ENCODE data around the gene TMEM41B.
"Not testable (repeated sequence)": the region's sequence is repeated elsewhere in the genome, so short reads cannot be mapped to it uniquely, and the experiment has no call there.

Gene TMEM41B

DNA sequence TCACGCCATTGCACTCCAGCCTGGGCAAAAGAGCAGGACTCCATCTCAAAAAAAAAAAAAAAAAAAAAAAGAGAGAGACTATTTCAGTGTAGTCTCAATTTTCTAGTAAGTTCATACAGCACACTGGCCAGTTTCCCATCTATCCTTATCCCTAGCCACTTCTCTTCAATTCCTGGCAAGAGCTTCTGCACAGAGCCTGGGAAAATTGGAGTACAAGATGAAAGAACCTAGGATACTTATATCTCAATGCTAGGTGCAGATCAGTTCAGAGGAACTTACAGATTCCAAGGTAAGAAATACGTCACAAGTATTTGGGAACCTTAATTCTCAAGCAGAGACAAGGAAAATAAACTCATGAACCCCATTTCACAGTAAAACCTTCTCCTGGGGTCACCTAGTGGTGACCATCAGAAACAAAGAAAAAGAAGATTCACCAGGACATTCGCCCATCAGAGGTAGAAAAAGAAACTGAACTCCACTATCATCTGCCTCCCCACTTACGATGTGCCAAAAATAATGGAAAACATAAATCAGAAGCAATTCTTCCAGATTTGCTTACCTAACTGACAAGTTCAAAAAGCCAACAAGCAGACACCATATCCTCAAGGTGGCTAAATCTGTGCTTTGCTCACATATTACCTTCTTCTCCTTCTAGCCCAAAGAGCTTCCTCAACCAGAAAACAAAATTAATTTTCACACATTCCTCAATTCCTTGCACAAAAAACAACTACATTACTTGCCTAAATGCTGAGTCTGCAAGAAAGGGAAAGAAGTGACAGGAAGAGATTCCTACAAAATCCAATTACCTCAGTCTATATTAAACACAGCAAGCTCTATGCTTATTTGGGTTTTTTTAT is 54.2 kb downstream of the TMEM41B start:
- no peak for DNase-seq (ENCODE audit: low read depth)

DNA sequence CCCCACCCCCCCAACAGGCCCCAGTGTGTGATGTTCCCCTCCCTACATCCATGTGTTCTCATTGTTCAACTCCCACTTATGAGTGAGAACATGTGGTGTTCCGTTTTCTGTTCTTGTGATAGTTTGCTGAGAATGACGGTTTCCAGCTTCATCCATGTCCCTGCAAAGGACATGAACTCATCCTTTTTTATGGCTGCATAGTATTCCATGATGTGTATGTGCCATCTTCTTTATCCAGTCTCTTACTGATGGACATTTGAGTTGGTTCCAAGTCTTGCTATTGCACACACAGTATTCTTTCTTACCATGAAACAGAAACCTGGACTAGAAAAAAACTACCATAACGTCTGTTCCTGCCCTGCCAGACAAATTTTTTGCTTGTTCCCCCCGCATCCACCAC is 56.1 kb downstream of the TMEM41B start:
- not testable (repeated sequence) for DNase-seq (ENCODE audit: low read depth)

DNA sequence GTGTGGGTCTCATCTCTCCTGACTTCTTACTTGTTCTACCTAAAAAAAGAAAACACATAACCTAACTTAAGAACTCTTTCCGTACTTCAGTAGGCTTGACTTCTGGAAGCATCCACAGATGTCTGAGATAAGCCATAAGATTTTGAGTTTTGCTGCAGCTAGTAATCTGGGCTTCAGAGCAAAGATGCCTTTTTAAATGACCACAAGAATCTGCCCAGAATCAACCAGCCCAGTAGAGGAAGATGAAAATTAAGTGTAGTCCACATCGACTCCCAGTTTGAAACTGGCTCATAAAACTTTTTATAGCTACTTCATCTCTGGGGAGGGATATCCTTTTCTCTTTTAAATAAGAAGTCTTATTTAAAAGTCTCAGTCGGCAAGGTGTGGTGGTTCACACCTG is 60.0 kb downstream of the TMEM41B start:
- DNase-seq (ENCODE audit: low read depth) = no peak

DNA sequence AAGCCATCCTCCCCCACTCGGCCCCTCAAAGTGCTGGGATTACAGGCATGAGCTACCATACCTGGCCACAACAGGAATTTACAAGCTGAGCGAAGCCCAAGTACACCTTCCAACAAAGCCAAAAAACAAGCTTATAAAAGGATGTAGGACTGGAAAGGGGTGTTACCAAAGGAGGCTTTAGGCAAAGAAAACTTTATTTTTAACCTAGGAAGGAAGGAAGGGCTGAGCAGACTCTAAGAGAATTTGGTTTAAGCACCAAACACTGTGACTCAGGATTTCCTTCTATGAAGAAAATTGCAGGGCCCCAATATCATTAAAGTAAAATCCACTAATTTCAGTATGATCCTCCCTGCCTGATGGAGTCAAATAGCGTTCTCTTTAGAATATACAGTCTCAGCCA is 61.3 kb downstream of the TMEM41B start:
- DNase-seq (ENCODE audit: low read depth) = no peak

DNA sequence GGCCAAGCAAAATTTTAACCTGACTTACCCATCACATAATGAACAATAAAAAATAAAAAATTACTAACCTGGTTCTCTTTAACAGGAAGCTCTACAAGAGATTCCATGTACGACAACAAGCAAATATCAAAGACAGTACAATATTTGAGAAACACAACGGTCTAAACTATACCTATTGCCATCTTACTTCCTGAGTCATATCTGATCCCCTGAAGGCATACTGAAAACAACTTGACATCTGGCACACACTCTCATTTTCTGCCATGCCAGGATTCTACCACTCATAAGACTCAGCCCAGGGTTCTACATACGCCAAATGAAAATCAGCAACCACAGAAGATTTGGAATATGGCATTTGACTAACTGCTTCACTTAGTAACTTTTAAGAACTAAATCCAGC is 63.1 kb downstream of the TMEM41B start:
- DNase-seq (ENCODE audit: low read depth) = no peak

DNA sequence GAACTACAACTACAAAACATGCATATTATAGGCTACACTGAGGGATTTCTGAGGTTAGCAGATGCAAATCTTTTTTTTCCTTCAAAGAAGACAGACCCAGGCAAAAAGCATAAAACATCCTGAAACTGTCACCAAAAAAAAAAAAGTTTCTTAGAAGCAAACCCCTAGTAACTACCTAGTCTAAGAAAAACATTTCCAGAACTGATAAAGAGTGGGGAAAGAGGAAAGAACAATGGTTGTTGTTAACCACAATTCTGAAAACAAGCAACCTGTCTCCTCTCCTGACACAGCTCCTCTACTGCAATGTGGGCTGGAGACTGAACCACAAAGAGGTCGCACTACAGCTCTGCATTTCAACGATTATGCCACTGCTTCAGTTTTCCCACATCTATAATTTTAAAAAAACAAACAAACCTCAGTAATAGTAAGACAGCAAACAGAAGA is 64.2 kb downstream of the TMEM41B start:
- no peak for DNase-seq (ENCODE audit: low read depth)

DNA sequence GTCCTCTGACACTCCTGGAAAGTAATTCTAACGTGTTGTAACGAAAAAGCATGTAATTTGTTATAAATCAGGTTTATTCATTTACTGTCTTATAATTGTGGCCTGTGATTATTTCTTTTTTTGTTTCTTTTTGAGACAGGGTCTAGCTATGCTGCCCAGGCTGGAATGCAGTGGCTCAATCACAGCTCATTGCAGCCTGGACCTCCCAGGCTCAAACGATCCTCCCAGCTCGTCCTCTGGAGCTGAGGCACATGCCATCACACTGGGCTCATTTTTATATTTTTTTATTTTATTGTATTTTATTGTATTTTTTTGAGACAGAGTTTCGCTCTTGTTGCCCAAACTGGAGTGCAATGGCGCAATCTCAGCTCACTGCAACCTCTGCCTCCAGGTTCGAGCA is 65.1 kb downstream of the TMEM41B start:
- no peak for DNase-seq (ENCODE audit: low read depth)

DNA sequence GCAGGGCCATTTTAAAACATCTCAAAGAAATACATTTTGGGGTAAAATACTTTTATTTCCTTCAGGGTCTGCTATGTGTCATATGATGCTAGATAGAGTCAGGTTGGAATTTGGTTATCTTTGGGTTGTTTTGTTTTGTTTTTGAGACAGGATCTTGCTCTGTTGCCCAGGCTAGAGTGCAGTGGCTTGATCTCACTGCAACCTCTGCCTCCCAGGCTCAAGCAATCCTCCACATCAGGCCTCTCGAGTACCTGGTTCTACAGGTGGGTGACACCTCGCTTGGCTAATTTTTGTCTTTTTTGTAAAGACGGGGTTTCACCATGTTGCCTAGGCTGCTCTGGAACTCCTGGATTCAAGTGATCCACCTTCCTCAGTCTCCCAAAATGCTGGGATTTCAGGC is 66.5 kb downstream of the TMEM41B start:
- no peak for DNase-seq (ENCODE audit: low read depth)

DNA sequence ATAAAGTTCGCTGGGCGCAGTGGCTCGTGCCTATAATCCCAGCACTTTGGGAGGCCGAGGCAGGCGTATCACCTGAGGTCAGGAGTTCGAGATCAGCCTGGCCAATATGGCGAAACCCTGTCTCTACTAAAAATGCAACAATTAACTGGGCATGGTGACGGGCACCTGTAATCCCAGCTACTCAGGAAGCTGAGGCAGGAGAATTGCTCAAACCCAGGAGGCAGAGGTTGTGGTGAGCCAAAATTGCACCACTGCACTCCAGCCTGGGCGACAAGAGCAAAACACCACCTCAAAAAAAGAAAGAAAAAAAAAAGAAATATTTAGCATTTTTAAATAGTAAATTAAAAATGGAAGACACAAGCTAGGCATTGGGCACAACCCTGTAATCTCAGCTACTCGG is 78.2 kb downstream of the TMEM41B start:
- not testable (repeated sequence) for DNase-seq (ENCODE audit: low read depth)

DNA sequence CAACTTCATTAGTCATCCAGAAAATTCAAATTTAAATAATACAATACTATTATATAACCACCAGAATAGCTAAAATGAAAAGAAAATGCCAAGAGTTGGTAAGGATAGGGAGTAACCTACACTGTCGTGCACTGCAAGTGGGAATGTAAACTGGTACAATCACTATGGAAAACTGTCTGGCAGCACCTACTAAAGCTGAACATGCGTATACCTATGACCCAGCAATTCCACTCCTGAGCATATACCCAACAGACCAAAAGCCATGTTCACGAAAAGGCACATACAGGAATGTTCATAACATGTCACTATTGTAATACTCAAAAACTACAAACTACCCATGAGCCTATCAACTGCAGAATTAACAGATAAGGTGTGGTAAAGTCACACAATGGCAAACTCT is 81.9 kb downstream of the TMEM41B start:
- DNase-seq (ENCODE audit: low read depth) = no peak

DNA sequence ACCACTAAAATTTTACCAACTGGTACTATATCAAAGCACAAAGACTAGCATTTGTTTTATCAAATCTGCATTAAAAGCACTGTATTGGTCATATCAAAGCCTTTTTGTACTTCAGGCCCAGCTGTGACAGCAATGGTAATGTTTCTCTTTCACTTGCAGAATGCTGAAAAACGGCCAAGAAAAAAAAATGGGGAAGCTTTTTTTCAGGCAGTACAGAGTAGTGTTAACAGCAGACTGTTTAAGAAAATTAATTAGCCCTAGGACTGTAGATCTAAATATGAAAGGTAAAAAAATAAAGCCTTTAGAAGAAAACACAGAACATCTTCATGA is 82.6 kb downstream of the TMEM41B start:
- DNase-seq (ENCODE audit: low read depth) = peak; percentile 35
